Amygdala (tissue), 56 donors: Measurements from ENCODE around the gene FUCA2.
A peak's percentile ranks its signal among the peaks of the same experiment; 100 is the strongest.
"Not testable (repeated sequence)": the region's sequence is repeated elsewhere in the genome, so short reads cannot be mapped to it uniquely, and the experiment has no call there.

Experiments used
- DNase-seq, 56 donors: peaks; one replicate each; lab custom pipeline; 2025; lab: John Stamatoyannopoulos, UW

Gene FUCA2

GRCh38 chr6:143536866-143537691 lies 25.6 kb upstream of the FUCA2 start:
- DNase-seq = peak in 33 of 56 donors; percentile 4 to 55 (median 25)

GRCh38 chr6:143536461-143536865 lies 24.9 kb upstream of the FUCA2 start:
- peak in 3 of 56 donors; percentile 7 to 52 (median 8) for DNase-seq

- no peak for DNase-seq
Observed at GRCh38 chr6:143535189-143535614, 23.7 kb upstream of the FUCA2 start.

- DNase-seq = no peak
Observed at GRCh38 chr6:143531720-143532499, 20.4 kb upstream of the FUCA2 start.

- DNase-seq = no peak
Observed at GRCh38 chr6:143529095-143529494, 17.6 kb upstream of the FUCA2 start.

DNA sequence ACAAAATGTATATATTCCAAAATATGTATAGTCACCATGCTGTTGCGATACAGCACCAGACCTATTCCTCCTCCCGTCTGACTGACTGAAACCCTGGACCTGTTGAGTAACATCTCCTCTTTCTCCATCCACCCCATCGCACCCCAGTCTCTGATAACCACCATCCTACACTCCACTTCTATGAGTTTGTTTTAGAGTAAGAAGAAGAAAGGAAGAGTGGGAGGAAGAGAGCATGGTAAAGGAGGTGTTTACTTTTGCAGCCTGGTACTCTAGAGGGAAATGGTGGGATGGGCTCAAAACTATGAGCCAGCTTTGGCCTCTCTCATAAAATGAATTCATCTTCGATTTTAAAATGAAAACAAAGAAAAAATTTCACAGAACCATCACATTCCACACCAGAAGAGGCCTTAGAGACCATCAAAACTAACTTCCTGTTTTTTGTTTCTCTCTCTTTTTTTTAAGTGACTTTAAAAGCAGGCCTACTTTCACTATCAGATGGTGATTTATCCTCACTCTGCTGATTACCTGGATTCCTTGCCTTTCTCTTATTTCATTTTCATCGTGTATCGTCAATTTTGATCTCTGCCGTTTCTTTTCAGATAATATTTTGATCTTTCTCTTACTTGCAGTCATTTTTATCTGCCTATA lies 16.8 kb upstream of the FUCA2 start:
- DNase-seq = no peak

GRCh38 chr6:143527677-143528076 lies 16.2 kb upstream of the FUCA2 start:
- DNase-seq = no peak

DNA sequence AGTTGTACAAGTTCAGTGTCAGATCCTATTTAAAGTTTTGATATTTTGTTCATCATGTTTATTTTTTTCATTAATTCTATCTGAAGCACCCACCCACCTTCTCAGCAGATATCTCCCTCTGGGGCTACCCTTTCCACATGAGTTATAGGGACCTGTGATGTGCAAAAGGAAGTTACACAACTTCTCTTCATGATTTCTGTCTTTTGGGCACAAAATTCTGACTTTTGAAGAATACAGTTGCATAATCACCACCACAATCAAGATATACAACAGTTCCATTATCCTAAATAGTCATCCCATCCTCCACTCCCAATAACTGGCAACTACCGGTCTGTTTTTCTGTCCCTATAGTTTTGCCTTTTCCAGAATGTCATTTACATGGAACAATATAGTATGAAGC lies 13.8 kb upstream of the FUCA2 start:
- no peak for DNase-seq

DNA sequence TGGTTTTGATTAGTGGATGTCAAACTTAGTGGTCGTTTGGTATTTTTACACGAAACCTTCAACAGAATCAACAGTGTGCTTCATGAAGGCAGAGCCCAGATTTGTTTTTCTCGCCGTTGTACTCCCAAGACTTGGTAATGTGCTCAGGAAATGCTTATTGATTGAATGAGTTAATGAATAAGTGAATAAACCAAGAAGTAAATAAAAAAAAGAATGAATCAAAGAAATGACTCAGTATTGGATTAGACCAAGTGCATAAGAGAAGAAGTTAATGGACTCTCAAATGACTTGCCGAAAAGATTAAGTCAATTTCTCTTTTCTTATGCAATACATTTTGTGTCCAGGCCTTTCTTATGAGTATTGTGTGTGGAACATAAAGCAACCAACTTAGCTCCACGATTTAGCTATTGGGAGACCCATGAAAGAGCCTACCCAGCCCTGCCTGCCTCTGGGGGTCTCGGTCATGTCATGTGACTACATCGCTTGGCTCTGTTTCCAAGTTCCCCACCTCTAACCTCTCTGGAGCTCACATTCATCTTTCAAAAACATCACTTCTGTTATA lies 10.6 kb upstream of the FUCA2 start:
- no peak for DNase-seq

DNA sequence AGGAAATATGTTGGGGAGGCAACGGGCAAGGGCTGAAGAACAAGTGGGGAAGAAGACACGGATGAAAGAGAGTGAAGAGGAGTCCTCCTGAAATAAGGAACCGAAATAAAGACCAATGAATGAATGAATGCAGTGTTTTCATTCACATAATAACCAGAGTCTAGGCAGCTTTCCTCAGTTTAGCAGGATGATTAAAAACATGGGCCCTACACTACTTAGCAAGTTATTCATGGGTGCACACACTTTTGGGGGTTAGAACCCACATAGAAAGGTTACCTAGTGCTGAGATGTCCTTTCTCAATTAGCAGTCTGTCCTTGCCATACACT lies 5.9 kb upstream of the FUCA2 start:
- no peak for DNase-seq

- no peak for DNase-seq
Observed at GRCh38 chr6:143516690-143517446, 5.3 kb upstream of the FUCA2 start.

DNA sequence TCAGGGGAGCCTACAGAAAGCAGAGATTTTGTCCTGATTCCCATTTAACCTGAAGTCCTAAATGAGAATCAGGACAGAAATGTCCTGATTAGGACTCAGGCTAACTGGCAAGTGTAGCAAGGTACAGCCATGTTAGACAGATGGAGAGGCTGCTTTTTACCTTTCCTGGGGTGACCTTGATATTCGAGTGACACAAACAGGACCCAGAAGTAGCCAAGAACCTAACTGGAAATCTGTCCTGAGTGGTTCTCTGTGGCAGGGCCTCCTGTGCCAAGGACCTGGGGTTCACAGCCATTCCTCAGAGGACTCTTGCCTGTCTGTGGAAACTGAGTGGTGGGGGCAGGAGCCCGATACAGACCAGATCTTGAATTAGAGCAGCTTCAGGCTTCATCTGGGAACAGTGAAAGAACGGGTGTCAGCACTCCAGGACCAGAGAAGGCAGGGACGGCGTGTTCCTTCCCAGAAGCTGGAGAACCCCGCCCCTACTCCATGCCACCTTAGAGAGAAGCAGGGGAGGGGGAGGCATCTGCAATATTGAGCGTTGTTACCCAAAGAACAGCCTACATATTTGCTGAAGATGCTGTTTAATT lies 4.3 kb upstream of the FUCA2 start:
- no peak for DNase-seq

DNA sequence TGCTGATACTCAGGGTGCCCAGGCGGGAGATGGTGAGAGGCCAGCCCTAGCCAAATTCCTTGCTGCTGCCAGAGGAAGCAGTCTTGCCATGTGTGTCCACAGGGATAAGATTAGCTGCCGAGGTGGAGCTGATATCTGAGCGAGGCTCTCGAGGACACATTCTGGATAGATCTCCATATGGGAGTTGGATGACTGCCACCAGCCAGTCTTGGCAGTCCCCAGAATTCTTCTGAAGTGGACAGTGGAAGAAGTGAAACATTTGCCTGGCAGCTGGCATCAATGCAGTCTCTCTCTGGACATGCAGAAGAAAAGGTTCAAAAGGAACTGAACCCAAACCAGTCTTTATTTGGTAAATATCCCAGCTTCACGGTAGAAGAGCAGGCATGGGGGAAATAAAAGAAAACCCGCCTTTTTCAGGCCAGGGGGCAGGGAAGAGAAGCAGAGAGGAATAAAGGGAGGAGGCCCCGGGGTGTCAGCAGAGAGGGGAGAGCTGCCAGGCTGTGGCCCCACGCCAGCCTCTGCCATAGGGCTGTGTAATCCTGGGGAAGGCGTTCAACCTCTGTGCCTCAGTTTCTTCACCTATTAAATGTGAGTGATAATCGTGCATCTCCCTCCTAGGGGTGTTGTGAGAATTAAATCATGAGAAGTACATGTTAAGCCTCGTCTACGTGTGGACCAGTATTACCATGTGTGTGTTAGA lies 3.7 kb upstream of the FUCA2 start:
- peak in 19 of 56 donors; percentile 4 to 54 (median 13) for DNase-seq

- no peak for DNase-seq
Observed at GRCh38 chr6:143513410-143513809, 1.9 kb upstream of the FUCA2 start.

- not testable (repeated sequence) for DNase-seq
Observed at GRCh38 chr6:143510326-143510725, 1.2 kb downstream of the FUCA2 start.

- DNase-seq = no peak
Observed at GRCh38 chr6:143507358-143508145, 4.0 kb downstream of the FUCA2 start.

DNA sequence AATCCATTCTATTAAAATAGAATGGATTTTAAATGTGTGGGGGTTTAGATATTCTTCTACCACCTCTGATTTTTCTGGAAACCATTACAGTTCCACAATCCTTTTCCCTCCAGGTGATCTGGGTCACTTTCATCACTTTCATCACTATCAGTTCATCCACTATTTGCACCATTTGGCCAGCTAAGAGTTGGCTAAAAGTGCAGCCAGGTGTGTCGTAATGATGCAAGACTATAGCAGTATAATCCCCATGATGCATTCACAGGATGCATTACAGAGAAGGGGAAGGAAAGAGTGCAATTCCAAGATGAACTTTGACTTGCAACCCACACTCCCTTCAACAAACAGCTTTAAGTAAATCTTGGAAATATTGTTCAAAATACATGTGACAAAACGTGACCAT lies 4.9 kb downstream of the FUCA2 start:
- DNase-seq = no peak

DNA sequence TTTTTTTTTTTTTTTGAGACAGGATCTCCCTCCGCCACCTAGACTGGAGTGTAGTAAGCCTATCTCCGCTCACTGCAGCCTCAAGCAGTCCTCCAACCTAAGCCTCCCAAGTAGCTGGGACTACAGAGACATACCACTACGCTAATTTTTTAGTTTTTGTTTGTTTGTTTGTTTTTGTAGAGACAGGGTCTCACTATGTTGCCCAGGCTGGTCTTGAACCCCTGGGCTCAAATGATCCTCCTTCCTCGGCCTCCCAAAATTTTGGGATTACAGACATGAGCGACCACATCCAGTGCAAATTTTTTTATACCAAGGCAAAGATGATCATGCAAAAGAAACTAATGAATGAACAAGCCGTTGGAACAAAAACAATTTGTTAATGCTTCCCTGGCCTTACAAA lies 5.3 kb downstream of the FUCA2 start:
- no peak for DNase-seq
